SK-N-SH treated with all-trans-retinoic acid at 6 μM for 48 hours (cell line): Measurements from ENCODE around the gene PNKD.

Experiments
- ARNTL ChIP-seq: fragments of 450-650 bp; formaldehyde crosslinking; IDR thresholded peaks from 2 replicates; pipeline ENCODE4 v1.5.0; 2020; ENCODE audit warnings: low read depth, mild to moderate bottlenecking, moderate library complexity, borderline replicate concordance
- CSDC2 ChIP-seq: fragments of 250-450 bp; sonication (Bioruptor Pico); IDR thresholded peaks from 2 replicates; pipeline ENCODE4 v1.5.0; 2020; ENCODE audit warnings: mild to moderate bottlenecking, moderate library complexity
- ESRRG ChIP-seq: fragments of 250-450 bp; sonication (Bioruptor Pico); IDR thresholded peaks from 2 replicates; pipeline ENCODE4 v1.6.1; 2021; ENCODE audit warnings: mild to moderate bottlenecking
- GLIS3 ChIP-seq: fragments of 250-450 bp; sonication (Bioruptor Pico); IDR thresholded peaks from 2 replicates; pipeline ENCODE4 v1.5.0; 2020; ENCODE audit warnings: mild to moderate bottlenecking, moderate library complexity
- ZC3H10 ChIP-seq: fragments of 250-450 bp; sonication (Bioruptor Pico); IDR thresholded peaks from 2 replicates; pipeline ENCODE4 v1.5.1; 2021; ENCODE audit warnings: mild to moderate bottlenecking, moderate library complexity
- ZFP3 ChIP-seq: fragments of 250-450 bp; sonication (Bioruptor Pico); IDR thresholded peaks from 2 replicates; pipeline ENCODE4 v1.5.0; 2020; ENCODE audit warnings: mild to moderate bottlenecking, moderate library complexity
- ZNF565 ChIP-seq: fragments of 450-650 bp; formaldehyde crosslinking; conservative IDR thresholded peaks from 2 replicates; pipeline ENCODE4 v1.5.0; 2020; ENCODE audit warnings: low read depth, mild to moderate bottlenecking, moderate library complexity
- TF ChIP-seq, protein P1 (sequence below): fragments of 250-450 bp; sonication (Bioruptor Pico); IDR thresholded peaks from 2 replicates; pipeline ENCODE4 v1.5.1; 2021; ENCODE audit warnings: mild to moderate bottlenecking, moderate library complexity
- TF ChIP-seq, protein P2 (sequence below): fragments of 250-450 bp; sonication (Bioruptor Pico); IDR thresholded peaks from 2 replicates; pipeline ENCODE4 v1.5.1; 2020; ENCODE audit warnings: low read depth, mild to moderate bottlenecking, moderate library complexity
- TF ChIP-seq, protein P3 (sequence below): fragments of 250-450 bp; sonication (Bioruptor Pico); IDR thresholded peaks from 2 replicates; pipeline ENCODE4 v1.5.0; 2020; ENCODE audit warnings: mild to moderate bottlenecking, moderate library complexity

GRCh38 chr2:218275371-218276072, 5.2 kb downstream of the PNKD start:
- TF ChIP-seq ZFP3 (CRISPR knock-in tag) (no peak), CSDC2 (CRISPR knock-in tag) (no peak), GLIS3 (no peak), ZC3H10 (CRISPR knock-in tag) (no peak), ESRRG (CRISPR knock-in tag) (no peak), ZNF565 (CRISPR knock-in tag) (no peak), ARNTL (CRISPR knock-in tag) (no peak)
- TF ChIP-seq, protein P1, sequence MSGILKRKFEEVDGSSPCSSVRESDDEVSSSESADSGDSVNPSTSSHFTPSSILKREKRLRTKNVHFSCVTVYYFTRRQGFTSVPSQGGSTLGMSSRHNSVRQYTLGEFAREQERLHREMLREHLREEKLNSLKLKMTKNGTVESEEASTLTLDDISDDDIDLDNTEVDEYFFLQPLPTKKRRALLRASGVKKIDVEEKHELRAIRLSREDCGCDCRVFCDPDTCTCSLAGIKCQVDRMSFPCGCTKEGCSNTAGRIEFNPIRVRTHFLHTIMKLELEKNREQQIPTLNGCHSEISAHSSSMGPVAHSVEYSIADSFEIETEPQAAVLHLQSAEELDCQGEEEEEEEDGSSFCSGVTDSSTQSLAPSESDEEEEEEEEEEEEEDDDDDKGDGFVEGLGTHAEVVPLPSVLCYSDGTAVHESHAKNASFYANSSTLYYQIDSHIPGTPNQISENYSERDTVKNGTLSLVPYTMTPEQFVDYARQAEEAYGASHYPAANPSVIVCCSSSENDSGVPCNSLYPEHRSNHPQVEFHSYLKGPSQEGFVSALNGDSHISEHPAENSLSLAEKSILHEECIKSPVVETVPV (CRISPR knock-in tag) = no peak
- TF ChIP-seq, protein P2, sequence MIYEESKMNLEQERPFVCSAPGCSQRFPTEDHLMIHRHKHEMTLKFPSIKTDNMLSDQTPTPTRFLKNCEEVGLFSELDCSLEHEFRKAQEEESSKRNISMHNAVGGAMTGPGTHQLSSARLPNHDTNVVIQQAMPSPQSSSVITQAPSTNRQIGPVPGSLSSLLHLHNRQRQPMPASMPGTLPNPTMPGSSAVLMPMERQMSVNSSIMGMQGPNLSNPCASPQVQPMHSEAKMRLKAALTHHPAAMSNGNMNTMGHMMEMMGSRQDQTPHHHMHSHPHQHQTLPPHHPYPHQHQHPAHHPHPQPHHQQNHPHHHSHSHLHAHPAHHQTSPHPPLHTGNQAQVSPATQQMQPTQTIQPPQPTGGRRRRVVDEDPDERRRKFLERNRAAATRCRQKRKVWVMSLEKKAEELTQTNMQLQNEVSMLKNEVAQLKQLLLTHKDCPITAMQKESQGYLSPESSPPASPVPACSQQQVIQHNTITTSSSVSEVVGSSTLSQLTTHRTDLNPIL = no peak
- TF ChIP-seq, protein P3, sequence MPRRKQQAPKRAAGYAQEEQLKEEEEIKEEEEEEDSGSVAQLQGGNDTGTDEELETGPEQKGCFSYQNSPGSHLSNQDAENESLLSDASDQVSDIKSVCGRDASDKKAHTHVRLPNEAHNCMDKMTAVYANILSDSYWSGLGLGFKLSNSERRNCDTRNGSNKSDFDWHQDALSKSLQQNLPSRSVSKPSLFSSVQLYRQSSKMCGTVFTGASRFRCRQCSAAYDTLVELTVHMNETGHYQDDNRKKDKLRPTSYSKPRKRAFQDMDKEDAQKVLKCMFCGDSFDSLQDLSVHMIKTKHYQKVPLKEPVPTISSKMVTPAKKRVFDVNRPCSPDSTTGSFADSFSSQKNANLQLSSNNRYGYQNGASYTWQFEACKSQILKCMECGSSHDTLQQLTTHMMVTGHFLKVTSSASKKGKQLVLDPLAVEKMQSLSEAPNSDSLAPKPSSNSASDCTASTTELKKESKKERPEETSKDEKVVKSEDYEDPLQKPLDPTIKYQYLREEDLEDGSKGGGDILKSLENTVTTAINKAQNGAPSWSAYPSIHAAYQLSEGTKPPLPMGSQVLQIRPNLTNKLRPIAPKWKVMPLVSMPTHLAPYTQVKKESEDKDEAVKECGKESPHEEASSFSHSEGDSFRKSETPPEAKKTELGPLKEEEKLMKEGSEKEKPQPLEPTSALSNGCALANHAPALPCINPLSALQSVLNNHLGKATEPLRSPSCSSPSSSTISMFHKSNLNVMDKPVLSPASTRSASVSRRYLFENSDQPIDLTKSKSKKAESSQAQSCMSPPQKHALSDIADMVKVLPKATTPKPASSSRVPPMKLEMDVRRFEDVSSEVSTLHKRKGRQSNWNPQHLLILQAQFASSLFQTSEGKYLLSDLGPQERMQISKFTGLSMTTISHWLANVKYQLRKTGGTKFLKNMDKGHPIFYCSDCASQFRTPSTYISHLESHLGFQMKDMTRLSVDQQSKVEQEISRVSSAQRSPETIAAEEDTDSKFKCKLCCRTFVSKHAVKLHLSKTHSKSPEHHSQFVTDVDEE = no peak
